ENCODE measurements around the gene DARS1. TPM values are rescaled to one million over a fixed set of nuclear protein-coding genes. Genes with fewer than 3 reads are reported as not detected.

The DARS1 gene
- total RNA-seq, 6 experiments from 2014 or later, result 19.9 to 49.1 (median 34.8) TPM

- intact Hi-C loops (cut with DNase I), result no loop called here
- TF ChIP-seq POLR2A (IDR thresholded peaks at IDR 0.05), result no peak
- TF ChIP-seq CTCF (IDR thresholded peaks at IDR 0.05), result no peak
- Histone ChIP-seq H3K4me3 (no peak overlapping the region), H3K36me3 (peaks cover 0 to 24% (median 3%) of the 10 kb centered on the region in 4 donors), H3K4me1 (no peaks in the 10 kb centered on the region), H3K27ac (no peak overlapping the region), H3K27me3 (no peaks in the 10 kb centered on the region), H3K9me3 (no peaks in the 10 kb centered on the region)
- ATAC-seq (no peak), DNase-seq (no peak)
- WGBS (ENCODE audit: insufficient coverage, low coverage, low lambda C conversion rate, missing lambda C conversion rate), result 93% methylated on average over 3 of the region's 4 CpGs
Observed at GRCh38 chr2:135904341-135904989, 81.0 kb downstream of the DARS1 start.

- no peak overlapping the region for H3K27ac ChIP-seq
- H3K9me3 ChIP-seq, result no peaks in the 10 kb centered on the region
- no peak for DNase-seq
- no peak for ATAC-seq
- no peaks in the 10 kb centered on the region for H3K27me3 ChIP-seq
- intact Hi-C loops (cut with DNase I), result no loop called here
- H3K4me1 ChIP-seq, result no peaks in the 10 kb centered on the region
- no peak for TF ChIP-seq CTCF (IDR thresholded peaks at IDR 0.05)
- no peak for TF ChIP-seq POLR2A (IDR thresholded peaks at IDR 0.05)
- 100% methylated on average over 1 of the region's 3 CpGs for WGBS (ENCODE audit: insufficient coverage, low coverage, low lambda C conversion rate, missing lambda C conversion rate)
- H3K36me3 ChIP-seq, result peaks cover 0 to 19% (median 3%) of the 10 kb centered on the region in 4 donors
- H3K4me3 ChIP-seq, result no peak overlapping the region
Observed at GRCh38 chr2:135903650-135904049, 81.8 kb downstream of the DARS1 start.

- 74% methylated on average over 4 of the region's 4 CpGs for WGBS (ENCODE audit: insufficient coverage, low coverage, low lambda C conversion rate, missing lambda C conversion rate)
- intact Hi-C loops (cut with DNase I), result no loop called here
Observed at GRCh38 chr2:135899567-135899966, 85.9 kb downstream of the DARS1 start.

GRCh38 chr2:135898234-135898786 lies 87.1 kb downstream of the DARS1 start:
- TF ChIP-seq CTCF (IDR thresholded peaks at IDR 0.05) (no peak), POLR2A (IDR thresholded peaks at IDR 0.05) (no peak)
- Histone ChIP-seq H3K27ac (no peak overlapping the region), H3K36me3 (peaks cover 0 to 1% (median 0%) of the 10 kb centered on the region in 4 donors), H3K4me1 (no peaks in the 10 kb centered on the region), H3K9me3 (no peaks in the 10 kb centered on the region), H3K4me3 (no peak overlapping the region), H3K27me3 (no peaks in the 10 kb centered on the region)
- WGBS (ENCODE audit: insufficient coverage, low coverage, low lambda C conversion rate, missing lambda C conversion rate), result no CpG with 5 or more reads among the region's 3 CpGs
- peak in 1 of 4 donors; percentile 12 for ATAC-seq
- intact Hi-C loops (cut with DNase I), result no loop called here
- no peak for DNase-seq

More at GRCh38 chr2:135899567-135899966, 85.9 kb downstream of the DARS1 start:
- Histone ChIP-seq H3K27me3 (no peaks in the 10 kb centered on the region), H3K9me3 (no peaks in the 10 kb centered on the region), H3K4me1 (no peaks in the 10 kb centered on the region), H3K27ac (no peak overlapping the region), H3K36me3 (peaks cover 0 to 1% (median 0%) of the 10 kb centered on the region in 4 donors), H3K4me3 (no peak overlapping the region)
- ATAC-seq (no peak), DNase-seq (no peak)
- no peak for TF ChIP-seq POLR2A (IDR thresholded peaks at IDR 0.05)
- no peak for TF ChIP-seq CTCF (IDR thresholded peaks at IDR 0.05)

Measured in right lobe of liver (tissue), 6 donors.